ENCODE results near the gene DDX20. TPM values are rescaled to one million over a fixed set of nuclear protein-coding genes. Genes with fewer than 3 reads are reported as not detected.

DDX20 gene
- total RNA-seq, 1 donor from 2014 or later = 24.7 TPM

DNA sequence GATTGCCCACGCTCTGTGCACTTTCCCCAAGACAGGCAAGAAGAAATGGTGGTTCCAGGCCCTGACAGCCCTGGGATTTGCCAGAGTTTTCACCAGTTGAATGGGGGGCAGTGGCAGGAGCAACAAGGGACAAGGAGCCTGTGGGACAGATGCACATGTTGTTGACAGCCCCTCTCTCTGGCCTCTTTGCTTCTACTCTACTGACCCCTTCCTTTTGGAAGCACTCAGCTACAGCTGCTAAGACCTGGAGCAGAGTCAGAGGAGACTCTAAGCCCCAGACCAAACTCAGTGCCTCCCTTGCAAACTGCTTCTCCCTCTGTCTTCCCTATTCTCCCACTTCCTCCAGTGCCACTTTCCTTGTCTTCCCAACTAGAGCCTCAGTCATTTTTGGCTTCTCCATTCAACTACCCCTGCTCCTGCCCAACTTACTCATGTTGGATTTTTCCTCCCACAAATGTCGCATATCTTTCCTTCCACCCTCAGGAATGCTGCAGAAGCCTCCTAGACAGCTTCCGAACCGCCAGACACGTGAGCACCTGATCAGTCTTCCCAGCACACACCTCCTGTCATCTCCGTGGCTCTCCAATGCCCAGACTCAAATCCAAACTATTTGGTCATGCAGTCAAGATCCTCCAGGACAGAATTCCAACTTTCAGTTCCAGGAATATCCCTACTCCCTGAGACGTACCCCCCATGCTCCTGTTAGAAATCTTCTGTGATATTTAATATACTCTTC, 25.6 kb upstream of the DDX20 start:
- TF ChIP-seq CTCF (IDR thresholded peaks at IDR 0.05; ENCODE audit: insufficient read depth, low read length, poor library complexity, severe bottlenecking) = no peak
- no peaks in the 10 kb centered on the region for H3K27me3 ChIP-seq (ENCODE audit: control insufficient read depth, insufficient read depth, low read length)
- no peak overlapping the region for H3K4me3 ChIP-seq (ENCODE audit: low read depth, low read length)
- no peaks in the 10 kb centered on the region for H3K36me3 ChIP-seq (ENCODE audit: control insufficient read depth, insufficient read depth, low read length)
- no peak for DNase-seq (ENCODE audit: low read depth)

- no peak for TF ChIP-seq CTCF (IDR thresholded peaks at IDR 0.05; ENCODE audit: insufficient read depth, low read length, poor library complexity, severe bottlenecking)
- H3K36me3 ChIP-seq (ENCODE audit: control insufficient read depth, insufficient read depth, low read length) = no peaks in the 10 kb centered on the region
- H3K4me3 ChIP-seq (ENCODE audit: low read depth, low read length) = no peak overlapping the region
- H3K27me3 ChIP-seq (ENCODE audit: control insufficient read depth, insufficient read depth, low read length) = no peaks in the 10 kb centered on the region
- no peak for DNase-seq (ENCODE audit: low read depth)
Measured at GRCh38 chr1:111730706-111731105, 25.0 kb upstream of the DDX20 start.

- no peak overlapping the region for H3K4me3 ChIP-seq (ENCODE audit: low read depth, low read length)
- H3K27me3 ChIP-seq (ENCODE audit: control insufficient read depth, insufficient read depth, low read length) = no peaks in the 10 kb centered on the region
- TF ChIP-seq CTCF (IDR thresholded peaks at IDR 0.05; ENCODE audit: insufficient read depth, low read length, poor library complexity, severe bottlenecking) = no peak
- H3K36me3 ChIP-seq (ENCODE audit: control insufficient read depth, insufficient read depth, low read length) = no peaks in the 10 kb centered on the region
- DNase-seq (ENCODE audit: low read depth) = no peak
Measured at GRCh38 chr1:111731956-111732355, 23.7 kb upstream of the DDX20 start.

DNA sequence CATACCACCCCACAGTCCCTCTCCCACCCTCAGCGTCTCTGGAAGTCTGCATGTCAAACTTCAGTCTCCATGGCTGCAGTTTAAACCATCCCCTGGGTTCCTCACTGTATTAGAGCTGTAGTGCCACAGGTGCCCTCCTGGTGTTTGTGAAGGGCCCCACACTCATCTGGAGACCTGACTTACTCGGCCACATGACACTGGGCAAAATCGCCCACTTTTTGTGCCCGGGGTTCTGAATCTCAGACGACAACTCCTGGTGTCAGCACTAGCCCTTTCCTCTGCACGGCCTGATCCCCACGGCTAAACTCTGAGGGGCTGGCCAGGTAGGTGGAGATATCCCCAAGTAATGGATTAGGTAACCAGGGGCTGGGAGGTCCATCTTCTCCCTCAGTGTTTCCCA, 23.0 kb upstream of the DDX20 start:
- DNase-seq (ENCODE audit: low read depth) = no peak
- peaks cover 2% of the 10 kb centered on the region for H3K27me3 ChIP-seq (ENCODE audit: control insufficient read depth, insufficient read depth, low read length)
- no peak overlapping the region for H3K4me3 ChIP-seq (ENCODE audit: low read depth, low read length)
- no peaks in the 10 kb centered on the region for H3K36me3 ChIP-seq (ENCODE audit: control insufficient read depth, insufficient read depth, low read length)
- no peak for TF ChIP-seq CTCF (IDR thresholded peaks at IDR 0.05; ENCODE audit: insufficient read depth, low read length, poor library complexity, severe bottlenecking)

DNA sequence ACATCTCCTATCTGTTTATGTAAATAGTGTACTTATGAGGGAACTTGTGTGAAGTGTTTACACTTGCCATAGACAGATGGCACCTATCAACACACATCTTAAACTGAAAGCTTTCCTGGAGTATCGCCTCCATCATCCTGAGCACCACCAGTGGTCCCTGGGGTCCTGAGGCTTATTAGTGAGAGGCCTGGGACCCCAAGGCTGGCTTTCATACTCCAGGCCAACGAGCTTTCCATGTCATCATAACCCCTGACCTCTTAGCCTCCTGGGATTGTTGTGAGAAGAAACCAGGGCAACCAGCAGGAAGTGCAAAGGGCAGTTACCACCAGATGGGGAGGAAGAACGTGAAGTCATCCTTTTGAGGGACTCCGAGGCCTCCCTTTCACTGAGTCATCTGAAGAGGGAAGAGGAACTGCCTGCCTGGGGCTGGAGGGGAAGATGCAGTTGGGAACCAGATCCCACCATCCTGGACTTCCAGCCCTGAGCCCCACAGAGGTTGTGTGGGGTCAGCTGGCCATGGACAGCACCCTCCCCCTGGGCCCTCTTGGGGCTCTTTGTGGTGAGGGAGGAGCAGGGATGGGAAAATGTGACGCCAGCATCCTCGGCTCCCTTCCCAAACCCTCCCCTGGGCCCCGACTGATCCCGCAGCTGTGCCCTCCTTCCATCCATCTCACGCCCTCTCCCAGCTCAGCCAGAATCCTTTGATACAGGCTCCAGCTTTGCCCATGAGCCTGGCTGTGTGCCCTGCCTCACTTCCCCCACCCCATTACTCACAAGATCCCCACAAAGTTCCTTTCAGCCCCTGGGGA, 22.3 kb upstream of the DDX20 start:
- no peaks in the 10 kb centered on the region for H3K36me3 ChIP-seq (ENCODE audit: control insufficient read depth, insufficient read depth, low read length)
- no peak for DNase-seq (ENCODE audit: low read depth)
- no peak for TF ChIP-seq CTCF (IDR thresholded peaks at IDR 0.05; ENCODE audit: insufficient read depth, low read length, poor library complexity, severe bottlenecking)
- peaks cover 2% of the 10 kb centered on the region for H3K27me3 ChIP-seq (ENCODE audit: control insufficient read depth, insufficient read depth, low read length)
- H3K4me3 ChIP-seq (ENCODE audit: low read depth, low read length) = no peak overlapping the region

All from kidney epithelial cell (primary cell).